Measurements from ENCODE around the gene DEPDC5. TPM values are rescaled to one million over a fixed set of nuclear protein-coding genes. Genes with fewer than 3 reads are reported as not detected.
A peak's percentile ranks its signal among the peaks of the same experiment; 100 is the strongest.

DEPDC5 gene
- total RNA-seq, 5 donors from 2014 or later (not counting 1 experiment from before 2014, with no cell fraction given): 40.3 to 52.7 (median 49.0) TPM

DNA sequence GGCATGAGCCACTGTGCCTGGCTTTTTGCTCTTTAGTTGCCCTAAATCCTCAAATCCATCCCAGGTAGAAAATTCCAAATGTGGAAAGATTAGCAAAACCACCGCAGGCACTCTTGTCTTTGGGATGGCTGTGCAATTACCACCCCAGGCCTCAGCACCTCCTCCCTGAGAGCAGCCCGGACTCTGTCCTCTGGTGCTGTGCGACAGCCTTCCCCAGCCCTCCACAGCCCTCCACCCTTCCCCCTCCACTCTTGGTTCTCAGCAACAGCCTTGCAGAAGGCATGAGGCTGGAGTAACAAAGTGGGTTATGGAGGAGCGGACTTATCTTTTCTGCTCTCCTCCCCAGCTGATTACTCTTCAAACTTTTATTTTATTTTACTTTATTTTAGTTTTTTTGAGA lies 145.8 kb downstream of the DEPDC5 start:
- no peaks in the 10 kb centered on the region for H3K9me3 ChIP-seq
- no CpG with 5 or more reads among the region's 4 CpGs for WGBS (ENCODE audit: insufficient coverage)
- H3K27me3 Mint-ChIP-seq: no peaks in the 10 kb centered on the region
- peaks cover 7 to 45% of the 10 kb centered on the region in 2 donors for H3K36me3 ChIP-seq (ENCODE audit: control insufficient read depth in 2 of 2, extremely low read depth in 1 of 2, insufficient read depth in 1 of 2, low read length in 1 of 2)
- no peak overlapping the region for H3K27ac ChIP-seq (ENCODE audit: low read length)
- H3K9me3 Mint-ChIP-seq: no peaks in the 10 kb centered on the region
- ChIA-PET CTCF (no interaction called here), POLR2A (interaction anchor here in 1 of 2 donors (0.9 kb wide), 1 partner anchor 45 kb away, joined by 3 read pairs; no protein-coding TSS in a partner anchor)
- ATAC-seq (replicated peaks in 1 of 4) (no peak), DNase-seq (no peak)
- no peaks in the 10 kb centered on the region for H3K4me1 Mint-ChIP-seq
- no peak overlapping the region for H3K4me3 Mint-ChIP-seq
- H3K36me3 Mint-ChIP-seq: peaks cover 27% of the 10 kb centered on the region
- no peak overlapping the region for H3K4me3 ChIP-seq (ENCODE audit: control insufficient read depth in 1 of 2, extremely low read depth in 1 of 2, low read length in 1 of 2)
- no peak overlapping the region for H3K27ac Mint-ChIP-seq
- no peaks in the 10 kb centered on the region for H3K27me3 ChIP-seq (replicated peaks in 1 of 2; ENCODE audit: control insufficient read depth in 2 of 2, extremely low read depth in 1 of 2, insufficient read depth in 2 of 2, low read length in 1 of 2)
- no peaks in the 10 kb centered on the region for H3K4me1 ChIP-seq (ENCODE audit: control insufficient read depth in 1 of 2, extremely low read depth in 1 of 2, insufficient read depth in 2 of 2, low read length in 2 of 2)

DNA sequence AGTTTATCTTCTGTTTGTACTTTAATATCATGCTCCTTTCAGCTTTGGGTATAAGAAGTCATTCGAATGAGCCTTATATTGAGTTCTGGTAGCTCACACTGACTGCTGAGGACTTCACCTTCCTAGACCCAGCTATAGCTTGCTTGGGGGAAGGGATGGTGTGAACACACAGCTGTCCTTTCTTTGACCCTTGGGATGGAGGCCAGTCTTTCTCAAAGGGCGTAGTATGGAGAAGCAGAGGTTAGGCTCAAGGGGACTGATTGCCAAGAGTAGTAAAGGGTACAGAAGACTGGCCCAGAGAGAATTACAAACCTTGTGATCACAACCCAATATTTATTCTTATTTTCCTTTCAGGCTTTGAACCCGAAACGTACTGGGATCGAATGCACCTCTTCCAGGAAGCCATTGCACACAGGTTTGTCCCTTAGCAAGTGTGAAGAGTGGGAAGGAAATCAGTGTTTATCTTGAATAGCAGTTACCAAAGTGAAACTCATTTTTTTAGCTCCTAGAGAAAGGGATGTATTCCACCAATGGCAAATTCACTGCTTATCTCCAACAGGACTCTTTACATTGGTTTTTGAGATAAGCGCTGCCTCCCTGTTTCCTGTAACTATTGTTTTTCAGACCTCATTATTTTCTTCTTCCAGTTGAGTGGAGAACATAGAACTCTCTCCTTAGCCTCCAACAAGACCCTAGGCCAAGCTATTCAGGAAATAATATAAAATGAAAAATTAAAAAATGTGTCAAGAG lies 147.7 kb downstream of the DEPDC5 start:
- Mint-ChIP-seq H3K27me3 (no peaks in the 10 kb centered on the region), H3K4me1 (no peaks in the 10 kb centered on the region), H3K36me3 (peaks cover 32% of the 10 kb centered on the region), H3K9me3 (no peaks in the 10 kb centered on the region), H3K27ac (no peak overlapping the region), H3K4me3 (no peak overlapping the region)
- H3K4me1 ChIP-seq (ENCODE audit: control insufficient read depth in 1 of 2, extremely low read depth in 1 of 2, insufficient read depth in 2 of 2, low read length in 2 of 2): no peaks in the 10 kb centered on the region
- CTCF ChIA-PET: no interaction called here
- no peaks in the 10 kb centered on the region for H3K27me3 ChIP-seq (replicated peaks in 1 of 2; ENCODE audit: control insufficient read depth in 2 of 2, extremely low read depth in 1 of 2, insufficient read depth in 2 of 2, low read length in 1 of 2)
- no CpG with 5 or more reads among the region's 6 CpGs for WGBS (ENCODE audit: insufficient coverage)
- DNase-seq (no peak), ATAC-seq (replicated peaks in 1 of 4) (no peak)
- H3K36me3 ChIP-seq (ENCODE audit: control insufficient read depth in 2 of 2, extremely low read depth in 1 of 2, insufficient read depth in 1 of 2, low read length in 1 of 2): peaks cover 4 to 39% of the 10 kb centered on the region in 2 donors
- no peak overlapping the region for H3K4me3 ChIP-seq (ENCODE audit: control insufficient read depth in 1 of 2, extremely low read depth in 1 of 2, low read length in 1 of 2)
- H3K9me3 ChIP-seq: no peaks in the 10 kb centered on the region
- H3K27ac ChIP-seq (ENCODE audit: low read length): no peak overlapping the region
- POLR2A ChIA-PET: interaction anchor here (0.5 to 0.6 kb wide), 2 partner anchors 17 to 107 kb away, joined by 4 to 10 read pairs; no protein-coding TSS in a partner anchor

GRCh38 chr22:31904651-31905050 lies 150.8 kb downstream of the DEPDC5 start:
- no peak for ATAC-seq (replicated peaks in 1 of 4)
- no peaks in the 10 kb centered on the region for H3K27me3 ChIP-seq (replicated peaks in 1 of 2; ENCODE audit: control insufficient read depth in 2 of 2, extremely low read depth in 1 of 2, insufficient read depth in 2 of 2, low read length in 1 of 2)
- no peak overlapping the region for H3K4me3 ChIP-seq (ENCODE audit: control insufficient read depth in 1 of 2, extremely low read depth in 1 of 2, low read length in 1 of 2)
- no peak overlapping the region for H3K27ac Mint-ChIP-seq
- 100% methylated on average over 2 of the region's 3 CpGs for WGBS (ENCODE audit: insufficient coverage)
- ChIA-PET POLR2A (no interaction called here), CTCF (no interaction called here)
- peaks cover 5 to 21% of the 10 kb centered on the region in 2 donors for H3K36me3 ChIP-seq (ENCODE audit: control insufficient read depth in 2 of 2, extremely low read depth in 1 of 2, insufficient read depth in 1 of 2, low read length in 1 of 2)
- no peak overlapping the region for H3K4me3 Mint-ChIP-seq
- no peaks in the 10 kb centered on the region for H3K27me3 Mint-ChIP-seq
- no peak for DNase-seq
- H3K9me3 ChIP-seq: no peaks in the 10 kb centered on the region
- H3K4me1 Mint-ChIP-seq: no peaks in the 10 kb centered on the region
- no peak overlapping the region for H3K27ac ChIP-seq (ENCODE audit: low read length)
- no peaks in the 10 kb centered on the region for H3K4me1 ChIP-seq (ENCODE audit: control insufficient read depth in 1 of 2, extremely low read depth in 1 of 2, insufficient read depth in 2 of 2, low read length in 2 of 2)
- no peaks in the 10 kb centered on the region for H3K9me3 Mint-ChIP-seq
- H3K36me3 Mint-ChIP-seq: peaks cover 38% of the 10 kb centered on the region

DNA sequence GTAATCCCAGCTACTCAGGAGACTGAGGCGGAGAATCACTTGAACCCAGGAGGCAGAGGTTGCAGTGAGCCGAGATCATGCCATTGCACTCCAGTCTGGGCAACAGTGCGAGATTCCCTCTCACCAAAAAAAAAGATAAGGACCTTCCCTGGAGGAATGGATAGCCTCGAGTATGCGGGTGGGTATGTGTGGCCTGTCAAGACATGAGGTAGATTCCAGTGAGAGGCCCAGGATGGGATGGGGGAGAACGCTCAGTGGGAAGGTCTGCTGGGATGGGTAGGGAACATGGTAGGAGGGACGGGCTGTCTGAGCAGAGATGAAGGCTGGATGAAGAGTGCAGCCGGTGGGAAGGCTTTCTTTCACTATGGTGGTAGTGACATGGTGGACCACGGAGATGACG lies 151.5 kb downstream of the DEPDC5 start:
- H3K27ac ChIP-seq (ENCODE audit: low read length): no peak overlapping the region
- POLR2A ChIA-PET: no interaction called here
- DNase-seq (no peak), ATAC-seq (replicated peaks in 1 of 4) (no peak)
- H3K4me3 ChIP-seq (ENCODE audit: control insufficient read depth in 1 of 2, extremely low read depth in 1 of 2, low read length in 1 of 2): no peak overlapping the region
- Mint-ChIP-seq H3K27me3 (no peaks in the 10 kb centered on the region), H3K4me3 (no peak overlapping the region), H3K9me3 (no peaks in the 10 kb centered on the region), H3K36me3 (peaks cover 39% of the 10 kb centered on the region), H3K27ac (no peak overlapping the region), H3K4me1 (no peaks in the 10 kb centered on the region)
- H3K27me3 ChIP-seq (replicated peaks in 1 of 2; ENCODE audit: control insufficient read depth in 2 of 2, extremely low read depth in 1 of 2, insufficient read depth in 2 of 2, low read length in 1 of 2): no peaks in the 10 kb centered on the region
- WGBS (ENCODE audit: insufficient coverage): 100% methylated on average over 7 of the region's 10 CpGs
- H3K36me3 ChIP-seq (ENCODE audit: control insufficient read depth in 2 of 2, extremely low read depth in 1 of 2, insufficient read depth in 1 of 2, low read length in 1 of 2): peaks cover 9 to 21% of the 10 kb centered on the region in 2 donors
- CTCF ChIA-PET: no interaction called here
- no peaks in the 10 kb centered on the region for H3K9me3 ChIP-seq
- H3K4me1 ChIP-seq (ENCODE audit: control insufficient read depth in 1 of 2, extremely low read depth in 1 of 2, insufficient read depth in 2 of 2, low read length in 2 of 2): no peaks in the 10 kb centered on the region

- H3K4me1 Mint-ChIP-seq: no peaks in the 10 kb centered on the region
- H3K27me3 Mint-ChIP-seq: no peaks in the 10 kb centered on the region
- peaks cover 9 to 21% of the 10 kb centered on the region in 2 donors for H3K36me3 ChIP-seq (ENCODE audit: control insufficient read depth in 2 of 2, extremely low read depth in 1 of 2, insufficient read depth in 1 of 2, low read length in 1 of 2)
- H3K9me3 Mint-ChIP-seq: no peaks in the 10 kb centered on the region
- ATAC-seq (replicated peaks in 1 of 4) (no peak), DNase-seq (no peak)
- no peak overlapping the region for H3K4me3 ChIP-seq (ENCODE audit: control insufficient read depth in 1 of 2, extremely low read depth in 1 of 2, low read length in 1 of 2)
- peaks cover 41% of the 10 kb centered on the region for H3K36me3 Mint-ChIP-seq
- H3K27ac Mint-ChIP-seq: peak overlapping the region in 1 of 2 donors; percentile 34
- no peaks in the 10 kb centered on the region for H3K4me1 ChIP-seq (ENCODE audit: control insufficient read depth in 1 of 2, extremely low read depth in 1 of 2, insufficient read depth in 2 of 2, low read length in 2 of 2)
- H3K27me3 ChIP-seq (replicated peaks in 1 of 2; ENCODE audit: control insufficient read depth in 2 of 2, extremely low read depth in 1 of 2, insufficient read depth in 2 of 2, low read length in 1 of 2): no peaks in the 10 kb centered on the region
- CTCF ChIA-PET: no interaction called here
- 99% methylated on average over 16 of the region's 16 CpGs for WGBS (ENCODE audit: insufficient coverage)
- POLR2A ChIA-PET: no interaction called here
- no peak overlapping the region for H3K27ac ChIP-seq (ENCODE audit: low read length)
- H3K4me3 Mint-ChIP-seq: no peak overlapping the region
- no peaks in the 10 kb centered on the region for H3K9me3 ChIP-seq
Measured at GRCh38 chr22:31906086-31906485, 152.3 kb downstream of the DEPDC5 start.

GRCh38 chr22:31906569-31906968 lies 152.8 kb downstream of the DEPDC5 start:
- no peak for ATAC-seq (replicated peaks in 1 of 4)
- Mint-ChIP-seq H3K27ac (no peak overlapping the region), H3K27me3 (no peaks in the 10 kb centered on the region), H3K4me1 (no peaks in the 10 kb centered on the region), H3K36me3 (peaks cover 37% of the 10 kb centered on the region), H3K9me3 (no peaks in the 10 kb centered on the region), H3K4me3 (no peak overlapping the region)
- WGBS (ENCODE audit: insufficient coverage): 92% methylated on average over 2 of the region's 5 CpGs
- Histone ChIP-seq H3K4me3 (ENCODE audit: control insufficient read depth in 1 of 2, extremely low read depth in 1 of 2, low read length in 1 of 2) (no peak overlapping the region), H3K4me1 (ENCODE audit: control insufficient read depth in 1 of 2, extremely low read depth in 1 of 2, insufficient read depth in 2 of 2, low read length in 2 of 2) (no peaks in the 10 kb centered on the region), H3K36me3 (ENCODE audit: control insufficient read depth in 2 of 2, extremely low read depth in 1 of 2, insufficient read depth in 1 of 2, low read length in 1 of 2) (peaks cover 9 to 21% of the 10 kb centered on the region in 2 donors), H3K9me3 (no peaks in the 10 kb centered on the region), H3K27ac (ENCODE audit: low read length) (no peak overlapping the region), H3K27me3 (replicated peaks in 1 of 2; ENCODE audit: control insufficient read depth in 2 of 2, extremely low read depth in 1 of 2, insufficient read depth in 2 of 2, low read length in 1 of 2) (no peaks in the 10 kb centered on the region)
- ChIA-PET CTCF (no interaction called here), POLR2A (no interaction called here)
- no peak for DNase-seq

Data from T-cell (primary cell).